Ramos (cell line): ENCODE data around the gene FTHL17.

Source experiments
- in situ Hi-C: fragments of 300-500 bp; cut with MboI; formaldehyde crosslinking; loops from one replicate; pipeline ENCODE4 v1.14.3; 2022; ENCODE audit warnings: low sequenced_read_pairs; ENCODE audit not compliant: unreplicated experiment

Gene FTHL17

GRCh38 chrX:31039327-31039711 lies 32.5 kb downstream of the FTHL17 start:
- in situ Hi-C loops = no loop called here

DNA sequence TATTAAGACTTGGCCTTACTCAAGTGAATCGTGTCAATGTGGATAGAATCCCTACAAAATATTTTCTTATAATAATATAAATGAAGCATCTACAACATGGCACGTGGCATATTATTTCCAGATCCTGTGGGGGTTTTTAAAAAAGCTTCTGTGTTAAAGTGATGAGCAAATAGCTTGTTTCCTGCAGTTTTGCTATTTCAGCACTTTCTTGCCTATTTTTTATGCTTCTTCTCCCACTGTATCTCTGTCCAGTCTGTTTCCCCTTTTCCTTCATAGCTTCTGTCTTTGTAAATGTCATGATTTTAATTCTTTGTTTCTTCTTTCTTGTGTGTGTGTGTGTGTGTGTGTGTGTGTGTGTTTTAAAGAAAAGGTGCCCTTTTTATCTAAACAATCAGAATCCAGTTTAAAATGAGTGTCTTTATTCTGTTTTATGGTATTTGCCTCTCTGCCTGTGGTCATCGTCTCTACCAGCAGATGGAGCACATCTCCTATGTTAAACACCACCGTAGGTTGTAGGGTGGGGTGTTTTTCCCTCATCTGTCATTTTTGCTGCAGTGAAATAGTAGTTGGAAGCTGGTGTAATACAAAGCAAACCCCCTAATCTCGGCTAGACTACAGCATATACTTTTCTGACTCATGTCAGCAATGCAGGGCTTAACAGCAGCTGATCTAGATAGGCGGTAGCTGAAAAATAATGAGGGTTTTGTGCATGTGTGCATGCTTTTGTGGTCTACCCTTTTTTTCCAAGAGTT lies 33.1 kb downstream of the FTHL17 start:
- in situ Hi-C loops = no loop called here

DNA sequence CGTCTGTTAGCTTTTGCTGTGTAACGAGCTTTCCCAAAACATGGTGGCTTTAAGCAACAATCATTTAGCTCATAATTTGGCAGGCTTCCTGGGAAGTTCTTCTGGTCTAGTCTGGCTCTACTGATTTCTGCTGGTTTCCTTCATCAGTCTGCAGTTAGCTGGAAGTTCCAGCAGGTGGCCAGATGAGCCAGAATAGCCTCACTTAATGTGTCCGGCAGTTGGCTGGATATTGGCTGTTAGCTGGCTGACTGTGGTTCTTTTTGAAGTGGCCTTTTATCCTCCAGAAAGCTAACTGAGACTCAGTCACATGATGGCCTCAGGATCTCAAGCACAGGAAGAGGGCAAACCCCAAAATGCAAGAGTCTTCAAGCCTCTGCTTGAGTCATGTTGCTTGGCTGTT lies 34.9 kb downstream of the FTHL17 start:
- in situ Hi-C loops = no loop called here

DNA sequence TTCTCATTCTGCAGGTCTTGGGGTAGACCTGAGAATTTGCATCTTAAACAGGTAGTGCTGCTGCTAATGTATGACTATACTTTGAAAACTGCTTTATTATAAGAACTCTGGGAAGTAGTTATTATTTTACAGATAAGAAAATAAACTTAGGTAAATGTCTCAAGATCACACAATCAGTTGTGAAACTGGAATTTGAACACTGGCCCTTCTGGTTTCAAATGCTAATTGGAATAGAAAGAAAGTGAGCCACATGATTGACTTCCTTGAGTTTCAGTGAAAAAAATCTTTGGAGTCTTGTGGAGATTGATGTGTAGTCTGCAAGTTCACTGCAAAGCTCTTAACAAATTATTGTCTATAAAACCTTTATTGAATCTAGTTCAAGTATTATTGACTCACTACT lies 44.5 kb downstream of the FTHL17 start:
- in situ Hi-C loops = no loop called here

DNA sequence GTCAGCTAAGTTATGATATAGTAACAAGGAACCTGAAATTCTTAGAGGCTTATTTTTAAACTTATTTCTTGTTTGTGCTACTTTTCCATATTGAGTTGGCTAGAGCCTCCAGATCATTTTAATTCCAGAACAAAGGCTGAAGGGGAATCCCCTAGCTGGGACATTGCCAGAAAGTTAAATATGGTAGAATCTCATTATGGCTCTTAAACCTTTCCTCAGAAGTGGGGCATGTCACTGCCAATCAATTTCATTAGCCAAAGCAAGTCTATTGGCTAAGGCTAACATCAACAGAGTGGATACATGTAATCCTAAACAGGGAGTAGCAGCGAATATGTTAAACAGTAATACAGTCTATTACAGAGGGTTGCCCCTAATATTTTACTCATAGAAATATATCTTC lies 47.0 kb downstream of the FTHL17 start:
- in situ Hi-C loops = no loop called here

DNA sequence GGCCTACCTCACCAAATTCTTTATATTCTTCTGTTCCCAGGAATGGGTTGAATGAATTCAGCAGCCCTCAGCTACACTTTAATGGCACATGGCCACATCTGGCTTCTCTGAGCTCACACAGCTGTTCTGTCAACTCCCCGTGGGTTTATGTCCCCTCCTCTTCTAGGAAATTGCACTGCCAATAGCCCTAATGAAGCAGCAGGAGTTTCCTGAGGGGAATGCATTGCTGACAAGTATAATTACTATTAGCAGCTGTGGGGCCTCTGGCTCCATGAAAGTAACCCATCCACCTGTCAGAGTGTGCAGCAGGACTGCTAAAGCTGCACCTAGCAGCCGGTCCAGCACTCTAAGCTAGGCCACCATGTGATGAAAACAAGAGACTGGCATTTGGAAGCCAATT lies 50.3 kb downstream of the FTHL17 start:
- in situ Hi-C loops = no loop called here
